Stimulated activated CD4-positive, alpha-beta T cell treated with anti-CD3 and anti-CD28 coated beads, Interleukin-1b, Interleukin-23, amount 100 ng/mL, for 1 hour (primary cell): ENCODE measurements around the gene NPBWR2.

ENCODE experiments used
- DNase-seq, 2 donors: peaks; one replicate each; pipeline ENCODE4 v3.0.0-alpha.2; 2020; ENCODE audit warnings: low read depth in 2 of 2

Gene NPBWR2

GRCh38 chr20:64056889-64057627 lies 50.3 kb downstream of the NPBWR2 start:
- no peak for DNase-seq

DNA sequence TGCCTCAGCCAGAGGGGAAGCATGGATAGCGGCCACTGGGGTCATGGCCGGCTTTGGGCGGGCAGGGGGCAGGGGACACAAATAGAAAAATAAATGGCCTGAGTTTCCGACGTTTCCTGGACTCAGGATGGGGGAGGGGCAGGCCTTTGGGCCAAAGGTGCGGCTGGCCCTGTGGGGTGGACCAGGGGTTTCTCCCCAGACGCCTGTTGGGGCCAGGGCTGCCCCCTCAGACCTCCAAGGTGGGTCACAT lies 50.8 kb downstream of the NPBWR2 start:
- no peak for DNase-seq

- no peak for DNase-seq
Observed at GRCh38 chr20:64055893-64056638, 51.3 kb downstream of the NPBWR2 start.

- DNase-seq, result no peak
Observed at GRCh38 chr20:64055396-64055892, 51.9 kb downstream of the NPBWR2 start.

- DNase-seq, result no peak
Observed at GRCh38 chr20:64053841-64054661, 53.3 kb downstream of the NPBWR2 start.
